GM19372 (cell line): Measurements from ENCODE around the gene PCDHB12.
"Not testable (repeated sequence)": the region's sequence is repeated elsewhere in the genome, so short reads cannot be mapped to it uniquely, and the experiment has no call there.

Experiments used
- ATAC-seq: cut with Tn5 transposase; IDR thresholded peaks from one replicate; pipeline ENCODE4 v1.9.1; 2021; ENCODE audit warnings: mild to moderate bottlenecking, low read depth, moderate library complexity; ENCODE audit not compliant: unreplicated experiment

PCDHB12 gene

DNA sequence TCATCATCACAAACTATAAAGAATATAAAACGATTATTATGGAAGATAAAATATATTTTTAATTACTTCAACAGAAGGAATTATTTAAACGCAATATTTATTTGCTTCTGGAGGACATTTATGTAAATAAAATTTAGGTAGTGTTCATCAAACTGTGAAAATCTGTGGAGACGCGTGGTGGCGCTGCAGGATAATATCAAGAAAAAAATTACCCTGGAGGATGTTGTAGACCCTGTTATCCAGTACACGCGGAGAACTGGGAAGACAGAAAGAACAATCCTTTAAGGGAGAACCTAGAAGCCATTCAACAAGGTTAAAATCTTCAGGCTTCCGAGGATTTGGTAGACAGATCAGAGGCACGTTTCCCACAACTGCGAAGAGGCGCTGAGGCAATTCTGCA is at the start of gene PCDHB12:
PCDHB12 (plus strand) TSS at position 242 of the 400 bp plus-strand sequence. CDS start 189 bp downstream, outside the sequence.
- no peak for ATAC-seq

DNA sequence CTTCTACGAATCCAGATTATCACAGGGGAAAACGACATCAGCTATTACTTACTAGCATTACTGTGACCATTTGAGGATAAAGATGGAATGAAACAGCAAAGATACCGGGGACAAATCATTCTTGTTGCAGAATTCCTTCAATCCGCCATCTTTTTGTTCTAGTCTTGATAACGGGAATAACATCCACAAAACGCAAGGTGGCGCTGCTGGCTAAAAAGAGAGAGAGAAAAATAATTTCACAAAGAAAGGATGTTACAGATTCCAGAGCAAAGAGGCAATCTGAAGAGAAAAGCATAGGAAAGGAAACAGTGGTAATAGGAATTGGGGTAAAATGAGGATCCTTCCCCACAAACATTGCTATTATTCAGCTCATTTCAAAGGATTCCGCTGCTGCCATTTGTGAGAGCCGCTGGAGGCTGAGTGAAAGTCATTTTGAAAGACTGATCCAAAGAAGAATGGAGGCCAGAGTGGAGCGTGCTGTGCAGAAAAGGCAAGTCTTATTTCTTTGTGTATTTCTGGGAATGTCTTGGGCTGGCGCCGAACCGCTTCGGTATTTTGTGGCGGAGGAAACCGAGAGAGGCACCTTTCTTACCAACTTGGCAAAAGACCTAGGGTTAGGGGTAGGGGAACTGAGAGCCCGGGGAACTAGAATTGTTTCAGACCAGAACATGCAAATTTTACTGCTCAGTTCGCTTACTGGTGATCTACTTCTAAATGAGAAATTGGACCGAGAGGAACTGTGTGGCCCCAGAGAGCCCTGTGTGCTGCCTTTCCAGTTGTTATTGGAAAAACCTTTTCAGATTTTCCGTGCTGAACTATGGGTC is 35.9 kb upstream of the PCDHB12 start, which contains the start of gene PCDHB7:
PCDHB7 (plus strand) TSS at position 264 of the 824 bp plus-strand sequence; CDS start at position 456, 192 bp downstream.
- ATAC-seq = no peak

DNA sequence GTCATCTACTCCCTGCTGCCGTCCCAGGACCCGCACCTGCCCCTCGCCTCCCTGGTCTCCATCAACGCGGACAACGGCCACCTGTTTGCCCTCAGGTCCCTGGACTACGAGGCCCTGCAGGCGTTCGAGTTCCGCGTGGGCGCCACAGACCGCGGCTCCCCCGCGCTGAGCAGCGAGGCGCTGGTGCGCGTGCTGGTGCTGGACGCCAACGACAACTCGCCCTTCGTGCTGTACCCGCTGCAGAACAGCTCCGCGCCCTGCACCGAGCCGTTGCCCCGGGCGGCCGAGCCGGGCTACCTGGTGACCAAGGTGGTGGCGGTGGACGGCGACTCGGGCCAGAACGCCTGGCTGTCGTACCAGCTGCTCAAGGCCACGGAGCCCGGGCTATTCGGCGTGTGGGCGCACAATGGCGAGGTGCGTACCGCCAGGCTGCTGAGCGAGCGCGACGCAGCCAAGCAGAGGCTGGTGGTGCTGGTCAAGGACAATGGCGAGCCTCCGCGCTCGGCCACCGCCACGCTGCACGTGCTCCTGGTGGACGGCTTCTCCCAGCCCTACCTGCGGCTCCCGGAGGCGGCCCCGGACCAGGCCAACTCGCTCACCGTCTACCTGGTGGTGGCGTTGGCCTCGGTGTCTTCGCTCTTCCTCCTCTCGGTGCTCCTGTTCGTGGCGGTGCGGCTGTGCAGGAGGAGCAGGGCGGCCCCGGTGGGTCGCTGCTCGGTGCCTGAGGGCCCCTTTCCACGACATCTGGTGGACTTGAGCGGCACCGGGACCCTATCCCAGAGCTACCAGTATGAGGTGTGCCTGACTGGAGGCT is 34.0 kb upstream of the PCDHB12 start:
- not testable (repeated sequence) for ATAC-seq

DNA sequence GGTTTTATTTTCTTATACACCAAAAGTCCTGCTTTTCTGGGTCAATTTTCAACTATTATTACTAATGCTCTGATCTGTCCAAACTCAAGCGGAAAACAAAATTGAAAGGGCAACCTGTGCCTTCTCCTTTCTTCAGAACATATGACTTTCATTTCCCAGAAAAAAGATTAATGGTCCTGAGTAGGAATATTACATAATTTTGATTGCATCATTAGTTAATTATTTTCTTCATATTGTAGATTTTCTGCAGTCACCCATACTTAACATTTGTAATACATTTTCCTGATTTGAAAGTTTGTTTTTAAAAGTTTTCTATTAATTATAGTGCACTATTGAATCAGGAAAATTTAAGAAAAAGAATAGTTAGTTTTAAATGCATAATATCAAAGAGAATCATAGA is 32.6 kb upstream of the PCDHB12 start:
- no peak for ATAC-seq

DNA sequence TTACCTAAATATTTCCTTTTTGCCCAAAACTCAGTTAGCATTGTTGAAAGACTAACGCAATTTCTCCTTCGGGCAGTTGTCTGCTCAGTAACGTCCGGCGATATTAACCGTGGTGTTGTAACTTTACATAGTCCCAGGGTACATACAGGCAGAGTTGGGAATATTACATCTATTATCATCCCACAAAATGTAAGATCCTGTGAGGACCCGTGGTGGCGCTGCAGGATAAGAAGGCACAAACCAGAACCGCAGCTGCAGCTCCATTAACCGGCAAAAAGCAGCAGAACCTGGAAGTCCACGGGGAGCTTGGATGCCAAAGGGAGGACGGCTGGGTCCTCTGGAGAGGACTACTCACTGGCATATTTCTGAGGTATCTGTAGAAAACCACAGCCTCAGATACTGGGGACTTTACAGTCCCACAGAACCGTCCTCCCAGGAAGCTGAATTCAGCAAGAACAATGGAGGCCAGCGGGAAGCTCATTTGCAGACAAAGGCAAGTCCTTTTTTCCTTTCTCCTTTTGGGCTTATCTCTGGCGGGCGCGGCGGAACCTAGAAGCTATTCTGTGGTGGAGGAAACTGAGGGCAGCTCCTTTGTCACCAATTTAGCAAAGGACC is 30.8 kb upstream of the PCDHB12 start, which contains the start of gene PCDHB8:
PCDHB8 (plus strand) TSS at position 214 of the 615 bp plus-strand sequence; CDS start at position 459, 245 bp downstream.
- not testable (repeated sequence) for ATAC-seq

DNA sequence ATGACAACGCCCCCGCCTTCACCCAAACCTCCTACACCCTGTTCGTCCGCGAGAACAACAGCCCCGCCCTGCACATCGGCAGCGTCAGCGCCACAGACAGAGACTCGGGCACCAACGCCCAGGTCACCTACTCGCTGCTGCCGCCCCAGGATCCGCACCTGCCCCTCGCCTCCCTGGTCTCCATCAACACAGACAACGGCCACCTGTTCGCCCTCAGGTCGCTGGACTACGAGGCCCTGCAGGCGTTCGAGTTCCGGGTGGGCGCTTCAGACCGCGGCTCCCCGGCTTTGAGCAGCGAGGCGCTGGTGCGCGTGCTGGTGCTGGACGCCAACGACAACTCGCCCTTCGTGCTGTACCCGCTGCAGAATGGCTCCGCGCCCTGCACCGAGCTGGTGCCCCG is 29.1 kb upstream of the PCDHB12 start:
- ATAC-seq = not testable (repeated sequence)

DNA sequence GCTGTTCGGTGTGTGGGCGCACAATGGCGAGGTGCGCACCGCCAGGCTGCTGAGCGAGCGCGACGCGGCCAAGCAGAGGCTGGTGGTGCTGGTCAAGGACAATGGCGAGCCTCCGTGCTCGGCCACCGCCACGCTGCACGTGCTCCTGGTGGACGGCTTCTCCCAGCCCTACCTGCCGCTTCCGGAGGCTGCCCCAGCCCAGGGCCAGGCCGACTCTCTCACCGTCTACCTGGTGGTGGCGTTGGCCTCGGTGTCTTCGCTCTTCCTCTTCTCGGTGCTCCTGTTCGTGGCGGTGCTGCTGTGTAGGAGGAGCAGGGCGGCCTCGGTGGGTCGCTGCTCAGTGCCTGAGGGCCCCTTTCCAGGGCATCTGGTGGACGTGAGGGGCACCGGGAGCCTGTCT is 28.6 kb upstream of the PCDHB12 start:
- ATAC-seq = not testable (repeated sequence)

DNA sequence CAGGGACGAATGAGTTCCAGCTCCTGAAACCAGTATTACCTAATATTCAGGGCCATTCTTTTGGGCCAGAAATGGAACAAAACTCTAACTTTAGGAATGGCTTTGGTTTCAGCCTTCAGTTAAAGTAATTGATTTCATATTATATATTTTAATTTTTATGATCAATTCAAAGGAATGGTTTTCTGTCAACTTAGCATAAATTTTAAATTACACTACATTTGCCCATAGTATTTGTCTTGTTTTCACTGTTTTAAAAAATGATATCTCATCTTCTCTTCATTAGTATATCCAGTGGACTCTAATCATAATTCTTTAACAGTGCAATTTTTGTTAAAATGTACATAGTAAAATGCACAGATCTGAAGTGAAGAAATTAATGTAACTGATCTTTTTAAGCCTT is 28.2 kb upstream of the PCDHB12 start:
- no peak for ATAC-seq

DNA sequence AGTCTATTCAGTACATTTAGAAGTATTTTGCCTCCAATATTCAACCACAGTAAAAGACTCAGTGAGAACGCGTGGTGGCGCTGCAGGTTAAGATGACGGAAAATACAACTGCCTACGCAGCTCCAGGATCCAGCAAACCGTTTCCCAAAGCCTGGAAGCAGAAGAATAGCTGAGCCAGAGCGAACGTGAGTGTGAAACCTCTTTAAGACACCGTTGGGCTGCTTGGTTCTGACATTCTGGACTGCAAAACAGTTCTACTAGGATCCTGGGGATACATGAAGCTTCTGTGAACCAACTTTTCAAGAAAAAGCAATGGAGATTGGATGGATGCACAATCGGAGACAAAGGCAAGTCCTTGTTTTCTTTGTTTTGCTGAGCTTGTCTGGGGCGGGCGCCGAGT is 26.3 kb upstream of the PCDHB12 start, which contains the start of gene PCDHB16:
PCDHB16 (plus strand) TSS at position 140 of the 400 bp plus-strand sequence; CDS start at position 313, 173 bp downstream.
- ATAC-seq = no peak

DNA sequence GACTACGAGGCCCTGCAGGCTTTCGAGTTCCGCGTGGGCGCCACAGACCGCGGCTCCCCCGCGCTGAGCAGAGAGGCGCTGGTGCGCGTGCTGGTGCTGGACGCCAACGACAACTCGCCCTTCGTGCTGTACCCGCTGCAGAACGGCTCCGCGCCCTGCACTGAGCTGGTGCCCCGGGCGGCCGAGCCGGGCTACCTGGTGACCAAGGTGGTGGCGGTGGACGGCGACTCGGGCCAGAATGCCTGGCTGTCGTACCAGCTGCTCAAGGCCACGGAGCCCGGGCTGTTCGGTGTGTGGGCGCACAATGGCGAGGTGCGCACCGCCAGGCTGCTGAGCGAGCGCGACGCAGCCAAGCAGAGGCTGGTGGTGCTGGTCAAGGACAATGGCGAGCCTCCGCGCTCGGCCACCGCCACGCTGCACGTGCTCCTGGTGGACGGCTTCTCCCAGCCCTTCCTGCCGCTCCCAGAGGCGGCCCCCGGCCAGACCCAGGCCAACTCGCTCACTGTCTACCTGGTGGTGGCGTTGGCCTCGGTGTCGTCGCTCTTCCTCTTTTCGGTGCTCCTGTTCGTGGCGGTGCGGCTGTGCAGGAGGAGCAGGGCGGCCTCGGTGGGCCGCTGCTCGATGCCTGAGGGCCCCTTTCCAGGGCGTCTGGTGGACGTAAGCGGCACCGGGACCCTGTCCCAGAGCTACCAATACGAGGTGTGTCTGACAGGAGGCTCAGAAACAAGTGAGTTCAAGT is 24.2 kb upstream of the PCDHB12 start:
- not testable (repeated sequence) for ATAC-seq

DNA sequence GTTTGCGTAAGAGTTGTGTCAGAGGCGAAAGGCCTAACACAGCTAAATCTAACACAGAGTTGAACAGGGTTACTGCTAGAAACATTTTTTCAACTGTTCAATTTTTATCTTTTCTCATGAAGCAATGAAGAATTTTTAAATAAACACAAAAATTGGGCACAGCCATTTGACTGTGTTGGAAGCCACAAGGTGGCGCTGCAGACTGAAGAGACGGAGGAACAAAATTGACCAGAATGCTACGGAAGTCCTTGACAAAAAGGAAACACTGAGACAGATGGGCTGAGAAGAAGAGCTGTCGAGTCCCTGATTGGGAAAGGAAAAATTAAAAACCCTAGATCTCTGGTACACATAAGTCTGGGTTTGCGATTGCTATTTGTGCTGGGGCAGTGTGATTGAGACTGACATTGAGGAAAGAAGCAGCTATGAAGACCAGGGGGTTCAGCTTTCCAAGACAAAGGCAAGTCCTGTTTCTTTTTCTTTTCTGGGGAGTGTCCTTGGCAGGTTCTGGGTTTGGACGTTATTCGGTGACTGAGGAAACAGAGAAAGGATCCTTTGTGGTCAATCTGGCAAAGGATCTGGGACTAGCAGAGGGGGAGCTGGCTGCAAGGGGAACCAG is 21.5 kb upstream of the PCDHB12 start, which contains the start of gene PCDHB9:
PCDHB9 (plus strand) TSS at position 265 of the 616 bp plus-strand sequence; CDS start at position 423, 158 bp downstream.
- no peak for ATAC-seq

DNA sequence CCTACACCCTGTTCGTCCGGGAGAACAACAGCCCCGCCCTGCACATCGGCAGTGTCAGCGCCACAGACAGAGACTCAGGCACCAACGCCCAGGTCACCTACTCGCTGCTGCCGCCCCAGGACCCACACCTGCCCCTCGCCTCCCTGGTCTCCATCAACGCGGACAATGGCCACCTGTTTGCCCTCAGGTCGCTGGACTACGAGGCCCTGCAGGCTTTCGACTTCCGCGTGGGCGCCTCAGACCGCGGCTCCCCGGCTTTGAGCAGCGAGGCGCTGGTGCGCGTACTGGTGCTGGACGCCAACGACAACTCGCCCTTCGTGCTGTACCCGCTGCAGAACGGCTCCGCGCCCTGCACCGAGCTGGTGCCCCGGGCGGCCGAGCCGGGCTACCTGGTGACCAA is 19.8 kb upstream of the PCDHB12 start:
- ATAC-seq = not testable (repeated sequence)

DNA sequence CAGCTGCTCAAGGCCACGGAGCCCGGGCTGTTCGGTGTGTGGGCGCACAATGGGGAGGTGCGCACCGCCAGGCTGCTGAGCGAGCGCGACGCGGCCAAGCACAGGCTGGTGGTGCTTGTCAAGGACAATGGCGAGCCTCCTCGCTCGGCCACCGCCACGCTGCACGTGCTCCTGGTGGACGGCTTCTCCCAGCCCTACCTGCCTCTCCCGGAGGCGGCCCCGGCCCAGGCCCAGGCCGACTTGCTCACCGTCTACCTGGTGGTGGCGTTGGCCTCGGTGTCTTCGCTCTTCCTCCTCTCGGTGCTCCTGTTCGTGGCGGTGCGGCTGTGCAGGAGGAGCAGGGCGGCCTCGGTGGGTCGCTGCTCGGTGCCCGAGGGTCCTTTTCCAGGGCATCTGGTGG is 19.4 kb upstream of the PCDHB12 start:
- not testable (repeated sequence) for ATAC-seq

DNA sequence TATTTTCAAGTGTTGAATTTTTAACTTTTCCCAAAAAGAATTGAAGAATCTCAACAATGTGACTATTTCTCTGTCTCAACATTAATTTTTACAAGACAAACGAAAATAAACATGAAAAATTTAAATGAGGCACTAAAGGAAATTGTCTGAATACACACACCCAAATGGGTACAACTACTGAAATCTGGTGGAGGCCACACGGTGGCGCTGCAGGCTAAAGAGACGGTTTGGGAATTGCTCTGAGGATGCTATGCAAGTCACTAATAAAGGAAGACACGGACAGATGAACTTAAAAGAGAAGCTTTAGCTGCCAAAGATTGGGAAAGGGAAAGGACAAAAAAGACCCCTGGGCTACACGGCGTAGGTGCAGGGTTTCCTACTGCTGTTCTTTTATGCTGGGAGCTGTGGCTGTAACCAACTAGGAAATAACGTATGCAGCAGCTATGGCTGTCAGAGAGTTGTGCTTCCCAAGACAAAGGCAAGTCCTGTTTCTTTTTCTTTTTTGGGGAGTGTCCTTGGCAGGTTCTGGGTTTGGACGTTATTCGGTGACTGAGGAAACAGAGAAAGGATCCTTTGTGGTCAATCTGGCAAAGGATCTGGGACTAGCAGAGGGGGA is 16.3 kb upstream of the PCDHB12 start, which contains the start of gene PCDHB10:
PCDHB10 (plus strand) TSS at position 244 of the 616 bp plus-strand sequence; CDS start at position 444, 200 bp downstream.
- no peak for ATAC-seq

DNA sequence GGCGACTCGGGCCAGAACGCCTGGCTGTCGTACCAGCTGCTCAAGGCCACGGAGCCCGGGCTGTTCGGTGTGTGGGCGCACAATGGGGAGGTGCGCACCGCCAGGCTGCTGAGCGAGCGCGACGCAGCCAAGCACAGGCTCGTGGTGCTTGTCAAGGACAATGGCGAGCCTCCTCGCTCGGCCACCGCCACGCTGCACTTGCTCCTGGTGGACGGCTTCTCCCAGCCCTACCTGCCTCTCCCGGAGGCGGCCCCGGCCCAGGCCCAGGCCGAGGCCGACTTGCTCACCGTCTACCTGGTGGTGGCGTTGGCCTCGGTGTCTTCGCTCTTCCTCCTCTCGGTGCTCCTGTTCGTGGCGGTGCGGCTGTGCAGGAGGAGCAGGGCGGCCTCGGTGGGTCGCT is 14.2 kb upstream of the PCDHB12 start:
- ATAC-seq = not testable (repeated sequence)

DNA sequence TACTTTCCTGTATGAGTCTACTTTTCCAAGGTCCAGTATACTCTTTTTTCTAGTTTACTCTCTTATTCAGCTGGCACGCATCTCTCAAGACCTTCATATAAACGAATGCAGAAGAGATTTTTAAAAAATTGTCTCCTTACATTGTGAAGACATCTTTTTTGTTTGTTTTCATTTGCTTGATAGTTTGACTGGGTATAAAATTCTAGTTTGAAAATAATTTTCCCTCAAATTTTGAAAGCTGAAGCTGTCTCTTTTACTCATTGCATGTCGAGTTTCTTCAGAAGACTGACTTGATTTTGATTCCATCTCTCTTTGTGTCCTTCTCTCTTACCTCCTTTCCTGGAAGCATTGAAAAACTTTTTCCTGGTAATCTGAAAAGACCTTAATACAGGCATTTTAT is 12.2 kb upstream of the PCDHB12 start:
- ATAC-seq = no peak

DNA sequence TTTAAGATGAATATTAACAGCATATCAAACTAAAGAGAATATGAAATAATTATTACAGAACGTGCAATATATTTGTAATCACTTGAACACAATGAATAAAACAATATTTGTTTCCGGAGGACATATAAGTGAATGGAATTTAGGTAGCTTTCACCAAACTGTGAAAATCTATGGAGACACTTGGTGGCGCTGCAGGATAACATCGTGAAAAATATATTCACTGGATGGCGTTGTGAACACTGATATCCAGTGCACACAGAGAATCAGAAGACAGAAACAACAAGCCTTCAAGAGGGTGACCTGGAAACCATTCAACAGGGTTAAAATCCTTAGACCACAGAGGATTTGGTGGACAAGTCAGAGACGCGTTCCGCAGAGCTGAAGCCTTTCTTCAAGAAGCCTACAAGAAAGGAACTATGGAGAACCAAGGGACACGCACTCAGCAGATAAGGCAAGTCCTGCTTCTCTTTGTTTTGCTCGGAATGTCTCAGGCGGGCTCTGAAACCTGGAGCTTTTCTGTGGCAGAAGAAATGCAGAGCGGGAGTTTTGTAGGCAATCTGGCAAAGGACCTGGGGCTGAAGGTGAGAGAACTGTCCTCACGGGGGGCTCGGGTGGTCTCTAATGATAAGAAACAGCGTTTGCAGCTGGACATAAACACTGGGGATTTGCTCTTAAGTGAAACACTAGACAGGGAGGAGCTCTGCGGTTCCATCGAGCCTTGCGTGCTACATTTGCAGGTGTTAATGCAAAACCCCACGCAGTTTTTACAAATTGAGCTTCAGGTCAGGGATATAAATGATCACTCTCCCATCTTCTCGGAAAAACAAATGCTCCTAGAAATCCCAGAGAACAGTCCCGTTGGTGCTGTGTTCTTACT is 8.9 kb upstream of the PCDHB12 start, which contains the start of gene PCDHB11:
PCDHB11 (plus strand) TSS at position 269 of the 877 bp plus-strand sequence; CDS start at position 417, 148 bp downstream.
- no peak for ATAC-seq

DNA sequence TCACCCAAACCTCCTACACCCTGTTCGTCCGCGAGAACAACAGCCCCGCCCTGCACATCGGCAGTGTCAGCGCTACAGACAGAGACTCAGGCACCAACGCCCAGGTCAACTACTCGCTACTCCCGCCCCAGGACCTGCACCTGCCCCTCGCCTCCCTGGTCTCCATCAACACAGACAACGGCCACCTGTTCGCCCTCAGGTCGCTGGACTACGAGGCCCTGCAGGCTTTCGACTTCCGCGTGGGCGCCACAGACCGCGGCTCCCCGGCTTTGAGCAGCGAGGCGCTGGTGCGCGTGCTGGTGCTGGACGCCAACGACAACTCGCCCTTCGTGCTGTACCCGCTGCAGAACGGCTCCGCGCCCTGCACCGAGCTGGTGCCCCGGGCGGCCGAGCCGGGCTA is 7.4 kb upstream of the PCDHB12 start:
- ATAC-seq = not testable (repeated sequence)
